ENCODE results near the gene NRN1L.
"Not testable (repeated sequence)": the region's sequence is repeated elsewhere in the genome, so short reads cannot be mapped to it uniquely, and the experiment has no call there.

The NRN1L gene

DNA sequence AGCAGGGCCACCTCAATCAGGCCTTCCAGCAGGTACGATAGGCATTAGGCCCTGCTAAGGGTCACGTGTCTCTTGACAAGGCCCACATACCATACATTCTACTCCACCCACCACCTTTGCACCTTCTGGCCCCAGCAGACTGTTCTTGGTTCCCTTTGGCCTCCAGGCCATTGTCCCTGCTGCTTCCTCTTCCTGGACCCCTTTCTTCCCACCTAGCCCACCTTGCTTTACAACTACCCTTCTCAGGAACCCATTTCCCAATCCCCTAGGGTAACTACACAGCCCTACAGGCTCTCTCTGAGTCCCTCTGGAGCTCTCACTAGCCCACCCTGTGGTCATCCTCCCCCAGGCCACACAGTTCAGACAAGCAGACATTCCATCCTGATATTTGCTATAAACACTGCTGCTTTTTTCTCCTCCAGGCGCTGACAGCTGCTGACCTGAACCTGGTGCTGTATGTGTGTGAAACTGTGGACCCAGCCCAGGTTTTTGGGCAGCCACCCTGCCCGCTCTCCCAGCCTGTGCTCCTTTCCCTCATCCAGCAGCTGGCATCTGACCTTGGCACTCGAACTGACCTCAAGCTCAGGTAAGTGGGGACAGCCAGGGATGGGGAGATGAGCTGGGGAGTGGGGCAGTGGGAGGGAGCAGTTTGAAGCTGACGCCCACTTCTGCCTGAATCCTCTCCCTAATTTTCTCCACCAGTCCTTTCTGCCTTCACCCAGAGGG lies 1.4 kb upstream of the NRN1L start:
- no peak for DNase-seq (ENCODE audit: low read depth)

DNA sequence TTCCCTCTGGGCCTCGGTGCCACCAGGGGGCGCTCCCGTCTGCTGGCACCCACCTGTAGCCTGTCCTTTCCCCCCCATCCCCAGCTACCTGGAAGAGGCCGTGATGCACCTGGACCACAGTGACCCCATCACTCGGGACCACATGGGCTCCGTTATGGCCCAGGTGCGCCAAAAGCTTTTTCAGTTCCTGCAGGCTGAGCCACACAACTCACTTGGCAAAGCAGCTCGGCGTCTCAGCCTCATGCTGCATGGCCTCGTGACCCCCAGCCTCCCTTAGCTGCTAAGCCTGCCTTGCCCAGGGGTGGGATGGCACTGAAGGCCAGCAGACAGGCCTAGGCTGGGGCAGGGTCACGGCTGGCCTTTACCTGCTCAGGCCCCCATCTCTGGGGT lies 818 bp upstream of the NRN1L start:
- DNase-seq (ENCODE audit: low read depth): no peak

DNA sequence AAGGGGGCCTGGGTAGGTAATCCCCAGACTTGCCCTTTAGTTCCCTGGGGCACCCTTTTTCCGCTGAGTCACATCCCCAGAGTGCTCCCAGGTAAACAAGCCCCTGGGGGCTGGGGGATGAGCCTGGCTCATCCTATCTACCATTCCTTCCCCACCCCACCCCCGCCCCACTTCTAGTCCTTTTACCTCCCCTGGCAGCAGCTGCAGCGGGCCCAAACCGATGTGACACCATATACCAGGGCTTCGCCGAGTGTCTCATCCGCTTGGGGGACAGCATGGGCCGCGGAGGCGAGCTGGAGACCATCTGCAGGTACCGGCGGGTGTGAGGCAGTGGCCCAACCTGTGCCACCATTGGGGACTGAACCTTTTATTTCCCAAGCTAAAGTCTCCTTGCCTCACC lies 860 bp downstream of the NRN1L start:
- no peak for DNase-seq (ENCODE audit: low read depth)

DNA sequence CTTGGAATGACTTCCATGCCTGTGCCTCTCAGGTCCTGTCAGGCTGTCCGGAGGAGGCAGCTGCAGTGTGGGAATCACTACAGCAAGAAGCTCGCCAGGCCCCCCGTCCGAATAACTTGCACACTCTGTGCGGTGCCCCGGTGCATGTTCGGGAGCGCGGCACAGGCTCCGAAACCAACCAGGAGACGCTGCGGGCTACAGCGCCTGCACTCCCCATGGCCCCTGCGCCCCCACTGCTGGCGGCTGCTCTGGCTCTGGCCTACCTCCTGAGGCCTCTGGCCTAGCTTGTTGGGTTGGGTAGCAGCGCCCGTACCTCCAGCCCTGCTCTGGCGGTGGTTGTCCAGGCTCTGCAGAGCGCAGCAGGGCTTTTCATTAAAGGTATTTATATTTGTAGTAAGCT lies 1.3 kb downstream of the NRN1L start:
- DNase-seq (ENCODE audit: low read depth): no peak

DNA sequence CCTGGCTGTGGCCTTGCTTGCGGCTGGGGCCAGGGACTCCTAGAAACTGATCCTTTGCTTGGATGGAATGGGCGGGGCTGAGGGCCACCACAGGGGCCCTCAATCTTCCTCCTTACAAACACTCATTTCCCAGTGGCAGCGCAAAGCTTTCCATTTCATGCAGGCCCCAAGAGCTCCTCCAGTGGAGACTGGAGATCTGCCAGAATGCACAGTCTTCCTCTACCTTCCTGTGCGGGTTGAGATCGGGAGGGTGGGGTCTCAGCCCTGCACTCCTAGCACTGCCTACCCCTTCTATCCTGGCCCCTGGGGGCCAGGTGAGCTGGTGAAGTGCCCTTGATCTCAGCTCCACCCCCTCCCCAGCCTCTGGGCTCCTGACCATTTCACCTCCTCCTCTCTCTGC lies 1.7 kb downstream of the NRN1L start:
- DNase-seq (ENCODE audit: low read depth): no peak

DNA sequence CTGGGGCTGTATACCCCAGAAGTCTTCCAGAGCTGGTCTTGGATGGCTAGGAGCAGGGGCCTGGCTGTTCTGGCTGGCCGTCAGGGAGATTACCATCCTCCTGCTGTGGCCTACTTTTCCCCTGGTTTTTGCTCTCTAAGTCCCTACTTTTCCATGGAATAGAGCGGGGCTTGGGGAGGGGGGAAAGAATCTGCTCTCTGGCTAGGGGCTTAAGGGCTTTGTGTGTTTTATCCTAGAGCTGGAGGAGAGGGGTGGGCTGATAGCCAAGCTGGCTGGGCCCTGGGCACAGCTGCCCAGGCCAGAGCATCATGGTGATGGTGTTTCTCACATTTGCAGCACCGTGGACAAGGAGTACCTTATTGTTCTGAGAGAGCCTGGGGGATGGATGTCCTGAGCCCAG lies 3.6 kb downstream of the NRN1L start:
- no peak for DNase-seq (ENCODE audit: low read depth)

DNA sequence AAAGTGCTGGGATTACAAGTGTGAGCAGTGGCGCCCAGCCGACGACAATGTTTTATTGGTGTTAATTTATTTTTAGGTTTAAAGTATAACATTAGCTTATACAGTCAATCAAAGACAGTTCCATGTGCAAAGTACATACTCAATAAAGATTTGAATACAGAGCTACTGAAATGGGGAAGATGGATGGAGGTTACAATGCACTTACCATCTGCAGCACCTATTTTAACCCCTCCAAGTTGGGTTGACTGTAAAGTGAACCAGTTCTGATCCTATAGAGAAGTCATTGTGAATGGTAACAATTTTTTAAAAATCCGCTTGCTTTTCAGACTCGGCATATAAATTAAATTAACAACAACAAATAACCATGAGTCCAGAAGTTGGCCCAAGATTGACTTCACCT lies 7.7 kb downstream of the NRN1L start:
- no peak for DNase-seq (ENCODE audit: low read depth)

DNA sequence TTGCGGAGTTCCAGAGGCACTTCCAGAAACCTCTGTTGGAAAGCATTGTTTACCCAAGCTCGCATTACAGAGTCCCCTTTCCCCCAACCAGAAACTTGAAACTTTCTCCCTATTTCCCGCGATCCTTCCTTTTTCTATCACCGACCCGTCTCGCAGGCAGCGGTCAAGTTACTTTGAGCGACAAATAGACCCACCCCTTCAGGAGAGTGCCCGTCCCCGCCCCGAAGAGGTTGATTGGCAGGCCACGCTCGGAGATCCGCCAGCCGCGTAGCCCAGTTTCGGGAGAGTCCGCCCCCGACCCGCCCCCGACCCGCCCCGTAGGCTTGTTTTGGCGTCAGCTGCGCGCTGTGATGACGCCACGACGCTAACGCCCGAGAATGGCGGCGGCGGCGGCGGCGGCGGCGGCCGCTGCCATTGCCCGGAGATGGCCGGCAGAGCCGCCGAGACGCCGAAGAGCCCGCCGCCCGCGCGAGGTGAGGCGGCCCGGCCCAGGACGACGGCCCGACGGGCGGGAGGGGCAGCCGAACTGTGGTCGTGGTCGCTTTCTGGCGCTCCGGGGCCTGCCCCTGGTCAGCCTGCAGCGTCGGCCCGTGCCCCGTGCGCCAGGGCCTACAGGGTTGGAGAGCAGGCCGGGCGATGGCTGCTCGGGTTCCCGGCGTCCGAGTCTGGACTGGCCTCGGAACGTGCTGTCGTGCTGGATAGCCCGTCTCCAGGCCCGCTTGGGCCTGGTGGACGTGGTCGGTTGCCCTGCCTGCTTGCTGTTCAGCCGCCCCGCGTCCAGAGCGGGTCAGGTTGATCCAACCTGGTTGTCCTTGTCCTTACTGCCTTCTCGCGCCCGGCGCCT lies 8.4 kb downstream of the NRN1L start, which contains the start of gene PSKH1:
Gene PSKH1 (plus strand): TSS at position 356 of the 844 bp plus-strand sequence. CDS start 15,496 bp downstream, outside the sequence.
- no peak for DNase-seq (ENCODE audit: low read depth)

DNA sequence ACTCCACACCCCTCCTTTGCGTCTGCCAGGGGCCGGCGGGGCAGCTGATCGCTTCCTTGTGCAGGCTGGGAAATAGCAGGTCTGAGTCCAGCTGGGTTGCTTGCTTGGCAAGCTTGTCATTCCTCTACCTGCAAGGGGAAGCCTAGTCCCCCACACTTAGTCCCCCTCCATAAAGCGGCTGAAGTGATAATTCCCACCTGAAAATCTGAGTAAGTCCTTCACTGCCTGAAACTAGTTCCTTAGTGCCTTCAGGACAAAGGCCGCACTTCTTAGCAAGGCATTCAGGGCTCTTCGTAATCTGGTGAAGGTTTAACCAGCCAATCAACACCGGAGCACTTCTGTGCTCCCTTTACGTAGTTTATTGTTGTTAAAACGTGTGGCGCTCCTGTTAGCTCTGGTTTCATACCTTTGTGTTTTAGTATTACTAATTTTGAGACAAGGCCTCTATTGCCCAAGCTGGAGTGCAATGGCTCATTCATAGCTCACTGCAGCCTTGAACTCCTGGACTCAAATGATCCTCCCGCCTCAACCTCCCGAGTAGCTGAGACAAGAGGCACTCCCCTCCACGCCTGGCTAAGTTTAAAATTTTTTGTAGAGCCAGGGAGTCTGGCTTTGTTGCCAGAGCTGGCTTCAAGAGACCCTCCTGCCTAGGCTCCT lies 9.2 kb downstream of the NRN1L start:
- no peak for DNase-seq (ENCODE audit: low read depth)

DNA sequence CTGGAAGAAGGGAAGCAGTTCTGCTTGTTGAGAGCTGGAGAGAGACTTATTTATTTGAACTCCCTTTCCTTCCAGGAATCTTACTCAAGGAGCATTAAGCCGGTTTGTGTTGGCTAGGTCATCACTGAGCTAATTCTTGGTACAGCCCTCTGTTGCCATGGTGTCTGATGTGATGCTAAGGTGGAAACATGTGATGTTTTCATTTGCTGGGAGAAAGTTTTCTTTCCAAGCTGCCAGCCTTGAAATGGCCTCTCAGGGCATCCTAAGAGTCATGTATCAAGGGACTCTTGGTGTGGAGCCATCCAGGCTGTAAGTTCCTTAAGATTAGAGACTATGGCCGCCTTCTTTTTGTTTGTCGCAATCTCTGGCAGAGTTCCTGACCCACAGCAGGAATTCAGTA lies 12.5 kb downstream of the NRN1L start:
- no peak for DNase-seq (ENCODE audit: low read depth)

DNA sequence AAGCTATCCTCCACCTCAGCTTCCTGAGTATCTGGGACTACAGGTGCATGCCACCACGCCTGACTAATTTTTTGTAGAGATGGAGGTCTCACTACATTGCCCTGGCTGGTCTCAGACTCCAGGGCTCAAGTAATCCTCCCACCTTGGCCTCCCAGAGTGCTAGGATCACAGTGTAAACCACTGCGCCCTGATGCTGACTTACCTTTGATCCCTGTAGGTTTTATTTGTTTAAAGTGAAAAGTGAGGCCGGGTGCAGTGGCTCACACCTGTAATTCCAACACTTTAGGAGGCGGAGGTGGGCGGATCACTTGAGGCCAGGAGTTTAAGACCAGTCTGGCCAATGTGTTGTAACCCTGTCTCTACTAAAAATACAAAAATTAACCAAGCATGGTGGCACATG lies 17.0 kb downstream of the NRN1L start:
- no peak for DNase-seq (ENCODE audit: low read depth)

DNA sequence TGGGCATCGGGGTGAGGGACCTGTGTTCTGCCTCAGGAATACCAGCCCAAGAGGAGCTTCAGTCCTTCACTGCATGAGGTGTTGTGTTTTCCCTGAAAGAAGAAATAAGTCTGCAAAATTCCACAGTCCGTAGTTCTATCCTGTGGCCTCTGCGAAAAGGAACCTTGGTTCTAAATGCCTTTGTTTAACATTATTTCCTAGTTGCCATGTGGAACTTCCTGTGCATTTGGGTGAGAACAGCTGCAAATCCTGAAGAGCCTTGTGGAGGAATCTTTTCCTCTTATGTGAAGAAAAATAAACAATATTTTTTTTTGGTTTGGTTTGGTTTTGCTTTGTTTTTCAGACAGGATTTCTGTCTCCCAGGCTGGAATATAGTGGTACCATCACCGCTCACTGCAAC lies 18.1 kb downstream of the NRN1L start:
- no peak for DNase-seq (ENCODE audit: low read depth)

DNA sequence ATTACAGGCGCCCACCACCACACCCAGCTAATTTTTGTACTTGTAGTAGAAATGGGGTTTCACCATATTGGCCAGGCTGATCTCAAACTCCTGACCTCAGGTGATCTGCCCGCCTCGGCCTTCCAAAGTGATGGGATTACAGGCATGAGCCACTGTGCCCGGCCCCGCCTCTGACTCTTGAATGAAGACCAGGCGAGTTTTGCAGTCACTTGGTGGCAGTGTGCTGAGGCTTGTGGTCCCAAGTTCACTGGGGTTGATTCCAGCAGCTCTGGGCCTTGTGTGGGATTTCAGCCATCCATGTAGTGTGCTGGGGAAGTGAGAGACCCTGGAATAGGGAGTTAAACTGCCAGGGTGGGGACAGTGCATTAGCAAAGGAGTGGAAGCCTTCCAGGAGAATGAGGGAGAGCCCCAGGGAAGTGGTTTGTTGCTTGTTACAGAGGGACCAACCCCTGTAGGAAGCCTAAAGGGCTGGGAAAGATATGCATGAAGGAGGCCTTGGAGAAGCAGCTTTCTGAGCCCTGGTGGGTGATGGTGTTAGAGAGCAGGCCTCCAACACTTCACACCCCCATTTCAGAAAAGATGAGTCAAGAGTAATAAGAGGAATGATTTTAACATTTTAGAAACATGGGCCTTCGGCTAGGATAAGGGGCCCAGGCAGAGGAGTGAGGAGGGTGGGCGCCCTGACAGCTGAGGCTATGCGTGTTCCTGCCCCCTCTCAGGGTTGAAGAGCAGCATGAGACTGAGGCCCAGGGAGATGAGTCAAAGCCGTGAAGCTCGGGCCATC lies 22.9 kb downstream of the NRN1L start:
- no peak for DNase-seq (ENCODE audit: low read depth)

DNA sequence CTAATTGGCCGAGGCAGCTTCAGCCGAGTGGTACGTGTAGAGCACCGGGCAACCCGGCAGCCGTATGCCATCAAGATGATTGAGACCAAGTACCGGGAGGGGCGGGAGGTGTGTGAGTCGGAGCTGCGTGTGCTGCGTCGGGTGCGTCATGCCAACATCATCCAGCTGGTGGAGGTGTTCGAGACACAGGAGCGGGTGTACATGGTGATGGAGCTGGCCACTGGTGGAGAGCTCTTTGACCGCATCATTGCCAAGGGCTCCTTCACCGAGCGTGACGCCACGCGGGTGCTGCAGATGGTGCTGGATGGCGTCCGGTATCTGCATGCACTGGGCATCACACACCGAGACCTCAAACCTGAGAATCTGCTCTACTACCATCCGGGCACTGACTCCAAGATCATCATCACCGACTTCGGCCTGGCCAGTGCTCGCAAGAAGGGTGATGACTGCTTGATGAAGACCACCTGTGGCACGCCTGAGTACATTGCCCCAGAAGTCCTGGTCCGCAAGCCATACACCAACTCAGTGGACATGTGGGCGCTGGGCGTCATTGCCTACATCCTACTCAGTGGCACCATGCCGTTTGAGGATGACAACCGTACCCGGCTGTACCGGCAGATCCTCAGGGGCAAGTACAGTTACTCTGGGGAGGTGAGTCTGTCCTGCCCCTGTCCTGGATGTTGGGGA lies 24.5 kb downstream of the NRN1L start:
- DNase-seq (ENCODE audit: low read depth): no peak

DNA sequence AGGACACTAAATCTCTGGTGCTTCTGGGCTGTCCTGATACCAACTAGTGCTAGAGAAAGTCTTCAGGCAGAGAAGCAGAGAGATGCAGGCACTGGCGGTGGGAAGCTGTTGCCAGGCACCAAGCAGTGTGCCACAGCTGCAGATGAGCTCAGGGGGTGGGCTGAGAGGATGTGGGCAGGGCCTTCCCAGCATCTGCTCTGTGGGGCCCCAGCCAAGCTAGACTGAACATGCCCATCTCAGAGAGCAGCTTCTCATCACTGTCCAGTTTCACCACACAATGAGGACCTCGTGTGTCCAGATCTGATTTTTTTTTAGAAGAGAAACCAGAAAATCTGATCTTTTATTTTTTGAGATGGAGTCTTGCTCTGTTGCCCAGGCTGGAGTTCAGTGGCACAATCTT lies 25.5 kb downstream of the NRN1L start:
- no peak for DNase-seq (ENCODE audit: low read depth)

DNA sequence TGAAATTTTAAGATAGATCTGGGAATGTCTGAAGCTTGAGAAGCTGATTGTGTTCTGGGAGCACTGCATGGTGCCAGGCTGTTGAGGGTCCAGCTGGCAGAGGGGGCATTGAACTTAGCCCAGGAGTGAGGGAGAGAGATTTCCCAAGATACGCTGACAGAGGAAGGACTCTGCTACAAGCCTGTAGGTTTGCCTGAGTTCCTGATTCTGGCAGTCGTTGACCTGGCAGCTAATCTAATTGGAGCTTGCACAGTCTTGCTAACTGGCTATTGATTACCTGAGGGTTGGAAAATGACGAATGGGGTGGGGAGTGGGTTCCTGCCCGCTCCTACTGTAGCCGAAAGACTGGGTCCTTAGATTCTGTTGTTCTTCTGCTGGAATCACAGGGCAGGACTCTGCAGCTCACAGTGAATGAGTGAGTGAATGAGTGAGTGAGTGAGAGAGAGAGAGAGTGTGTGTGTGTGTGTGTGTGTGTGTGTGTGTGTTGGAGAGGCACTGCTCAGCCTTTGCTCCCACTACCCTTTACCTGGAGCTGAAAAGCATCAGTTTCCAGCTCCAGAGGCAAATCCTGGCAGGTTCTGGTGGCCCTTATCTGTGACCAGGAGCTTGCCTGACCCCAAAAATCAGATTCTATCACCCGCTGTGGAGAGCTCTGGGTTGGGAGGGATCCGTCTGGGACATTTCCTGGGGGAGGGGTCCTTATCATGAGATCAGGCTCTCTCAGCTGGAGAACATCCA lies 30.2 kb downstream of the NRN1L start:
- DNase-seq (ENCODE audit: low read depth): no peak

DNA sequence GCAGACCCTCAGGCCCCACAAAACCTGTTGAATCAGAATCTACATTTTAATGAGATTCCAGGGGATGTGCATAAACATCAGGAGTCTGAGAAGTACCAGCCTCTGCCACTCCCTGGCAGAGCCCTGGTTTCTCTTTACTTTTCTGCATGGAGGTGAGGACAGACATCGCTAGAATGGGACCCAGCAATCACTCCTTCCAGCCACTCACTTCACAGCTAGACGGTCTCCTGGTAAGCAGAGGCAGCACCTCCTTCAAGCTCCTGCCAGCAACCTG lies 30.7 kb downstream of the NRN1L start:
- not testable (repeated sequence) for DNase-seq (ENCODE audit: low read depth)

DNA sequence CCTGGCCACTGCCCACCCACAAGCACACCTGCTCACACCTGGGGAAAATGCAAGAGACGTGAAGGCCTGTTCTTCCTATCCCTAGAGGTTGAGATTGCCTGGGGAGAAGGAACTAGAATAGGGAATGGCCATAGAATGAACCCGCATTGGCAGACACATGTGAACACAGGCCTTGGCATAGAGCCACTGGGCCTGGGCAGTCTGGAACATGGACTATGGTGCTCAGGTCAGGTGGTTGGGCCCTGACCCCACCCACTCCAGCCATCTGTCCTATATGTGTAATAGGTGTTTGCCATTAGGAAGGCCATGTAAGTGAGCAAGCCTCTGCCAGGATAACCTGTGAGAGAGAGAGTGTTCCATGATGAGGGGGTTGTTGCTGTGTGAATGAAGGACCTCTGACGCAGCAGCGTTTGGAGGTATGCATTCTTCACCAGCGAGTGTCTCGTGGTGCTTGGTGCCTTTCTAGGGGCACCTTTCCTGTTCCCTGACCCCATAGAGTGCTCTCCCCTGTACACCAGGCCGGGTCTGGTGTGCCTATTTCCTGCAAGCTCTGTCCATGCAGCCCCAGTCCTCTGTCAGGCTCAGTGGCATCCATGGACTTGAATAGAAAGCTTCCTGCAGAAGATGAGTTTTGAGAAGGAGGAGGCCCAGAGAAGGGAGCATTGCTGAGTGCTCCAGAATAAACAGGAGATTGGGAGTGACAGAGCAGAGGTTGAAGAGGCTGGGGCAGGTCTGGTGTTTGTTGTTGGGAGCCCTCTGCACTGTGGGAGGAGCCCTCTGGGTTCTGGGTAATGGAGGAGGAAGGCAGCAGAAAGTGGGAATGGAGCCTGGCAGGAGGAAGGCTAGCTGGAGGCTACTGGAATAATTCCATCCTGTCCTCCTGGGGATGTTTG lies 31.4 kb downstream of the NRN1L start:
- DNase-seq (ENCODE audit: low read depth): no peak

DNA sequence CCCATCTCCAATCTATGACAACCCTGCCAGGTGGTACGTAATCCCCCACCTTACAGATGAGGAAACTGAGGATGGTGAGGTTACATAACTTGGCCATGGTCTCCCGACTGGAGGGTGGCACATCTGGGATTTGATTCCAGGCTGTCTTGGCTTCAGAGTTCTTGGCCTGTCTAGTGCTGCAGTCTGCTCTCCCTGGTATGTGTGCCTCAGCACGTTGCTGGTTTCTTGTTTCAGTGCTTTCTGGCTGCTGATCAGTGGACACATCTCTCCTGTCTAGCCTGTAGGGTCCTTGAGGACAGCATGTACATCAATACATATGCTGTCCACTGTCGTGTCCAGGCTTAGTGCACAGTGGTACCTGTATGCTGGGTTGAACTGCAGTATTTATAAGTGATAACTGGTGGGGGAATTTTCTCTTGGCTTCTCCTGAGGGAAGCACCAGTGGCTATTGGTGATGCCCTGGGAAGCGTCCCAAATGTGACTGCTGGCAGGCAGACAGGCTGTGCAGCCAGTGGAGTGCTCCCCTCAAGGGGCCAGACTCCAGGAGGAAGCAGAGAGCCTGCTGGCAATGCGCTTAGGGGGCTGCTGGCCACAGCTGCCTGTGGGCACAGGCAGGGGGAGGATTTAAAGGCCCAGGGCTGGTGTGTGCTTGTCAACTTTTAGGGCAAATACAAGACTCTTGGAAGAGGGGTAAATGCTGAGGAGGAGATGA lies 32.6 kb downstream of the NRN1L start:
- no peak for DNase-seq (ENCODE audit: low read depth)

DNA sequence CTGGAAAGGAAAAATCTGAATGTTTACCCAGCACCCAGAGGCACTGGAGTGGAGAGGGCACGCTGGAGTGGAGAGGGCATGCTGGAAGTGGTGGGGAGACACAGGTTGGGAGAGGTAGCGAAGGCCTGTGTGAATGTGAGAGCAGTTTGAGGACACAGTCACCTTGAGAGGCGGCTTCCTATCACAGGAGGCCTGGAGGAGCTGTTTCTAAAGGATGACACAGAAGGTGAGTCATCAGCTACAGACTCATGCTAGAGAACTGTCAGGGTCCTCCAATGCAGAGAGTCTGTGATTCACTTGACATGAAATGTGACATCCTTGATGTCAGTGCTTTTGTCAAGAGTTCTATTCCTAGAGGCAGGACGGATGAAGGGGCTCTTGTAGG lies 33.2 kb downstream of the NRN1L start:
- DNase-seq (ENCODE audit: low read depth): no peak

All from GM04503 (cell line).